Activated effector memory CD4-positive, alpha-beta T cell treated with Interleukin-2 at 50 U/mL for 16 hours (primary cell): ENCODE measurements around the gene LAIR2.
A peak's percentile ranks its signal among the peaks of the same experiment; 100 is the strongest.

Experiments used
- DNase-seq: peaks from one replicate; pipeline ENCODE4 v3.0.0-alpha.2; 2020

LAIR2 gene

GRCh38 chr19:54502518-54503048 is at the start of gene LAIR2:
Gene LAIR2, plus strand, starts transcription at chr19:54502831. Its CDS starts 88 bp downstream, at chr19:54502919.
- no peak for DNase-seq

GRCh38 chr19:54453921-54454780 is 48.5 kb upstream of the LAIR2 start:
- no peak for DNase-seq

GRCh38 chr19:54454781-54455675 is 47.6 kb upstream of the LAIR2 start:
- DNase-seq, result no peak

GRCh38 chr19:54455786-54456422 is 46.7 kb upstream of the LAIR2 start:
- no peak for DNase-seq

GRCh38 chr19:54456423-54457373 is 45.9 kb upstream of the LAIR2 start:
- no peak for DNase-seq

GRCh38 chr19:54457773-54458647 is 44.6 kb upstream of the LAIR2 start:
- DNase-seq, result no peak

- no peak for DNase-seq
Measured at GRCh38 chr19:54458648-54459281, 43.9 kb upstream of the LAIR2 start.

- DNase-seq, result no peak
Measured at GRCh38 chr19:54459282-54460229, 43.1 kb upstream of the LAIR2 start.

- DNase-seq, result no peak
Measured at GRCh38 chr19:54460230-54461005, 42.2 kb upstream of the LAIR2 start.

- no peak for DNase-seq
Measured at GRCh38 chr19:54461210-54461609, 41.4 kb upstream of the LAIR2 start.

- no peak for DNase-seq
Measured at GRCh38 chr19:54461613-54462012, 41.0 kb upstream of the LAIR2 start.

- DNase-seq, result no peak
Measured at GRCh38 chr19:54462047-54462654, 40.5 kb upstream of the LAIR2 start.

- peak; percentile 62 for DNase-seq
Measured at GRCh38 chr19:54462655-54463530, 39.7 kb upstream of the LAIR2 start.

GRCh38 chr19:54463531-54464043 is 39.0 kb upstream of the LAIR2 start, which contains the start of gene LENG9:
Gene LENG9, minus strand, starts transcription at chr19:54463778. Its CDS starts 252 bp downstream, at chr19:54463526.
- peak; percentile 81 for DNase-seq

- peak; percentile 70 for DNase-seq
Measured at GRCh38 chr19:54464044-54464629, 38.5 kb upstream of the LAIR2 start.
